ENCODE measurements around the gene PER1.

PER1 gene

GRCh38 chr17:8096541-8096940, 55.7 kb downstream of the PER1 start:
- DNase-seq (ENCODE audit: low read depth) = no peak

DNA sequence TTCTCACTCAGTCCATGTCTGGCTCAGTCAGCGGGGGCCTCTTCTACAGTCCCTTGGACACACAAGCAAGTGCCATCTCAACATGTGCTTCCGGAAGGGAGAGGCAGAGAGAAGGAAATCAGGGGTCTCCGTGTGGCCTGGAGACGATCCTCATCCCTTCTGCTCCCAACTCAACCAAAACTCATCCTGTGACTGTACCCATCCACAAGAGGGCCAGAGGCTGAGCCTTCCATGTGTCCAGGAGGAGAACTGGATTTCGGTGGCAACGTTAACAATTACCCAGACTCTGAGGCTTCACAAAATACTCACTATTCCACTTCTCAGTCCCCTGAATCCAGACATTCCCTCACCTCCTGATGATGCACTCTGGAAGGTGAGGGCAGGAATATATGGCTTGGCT, 56.8 kb downstream of the PER1 start:
- no peak for DNase-seq (ENCODE audit: low read depth)

DNA sequence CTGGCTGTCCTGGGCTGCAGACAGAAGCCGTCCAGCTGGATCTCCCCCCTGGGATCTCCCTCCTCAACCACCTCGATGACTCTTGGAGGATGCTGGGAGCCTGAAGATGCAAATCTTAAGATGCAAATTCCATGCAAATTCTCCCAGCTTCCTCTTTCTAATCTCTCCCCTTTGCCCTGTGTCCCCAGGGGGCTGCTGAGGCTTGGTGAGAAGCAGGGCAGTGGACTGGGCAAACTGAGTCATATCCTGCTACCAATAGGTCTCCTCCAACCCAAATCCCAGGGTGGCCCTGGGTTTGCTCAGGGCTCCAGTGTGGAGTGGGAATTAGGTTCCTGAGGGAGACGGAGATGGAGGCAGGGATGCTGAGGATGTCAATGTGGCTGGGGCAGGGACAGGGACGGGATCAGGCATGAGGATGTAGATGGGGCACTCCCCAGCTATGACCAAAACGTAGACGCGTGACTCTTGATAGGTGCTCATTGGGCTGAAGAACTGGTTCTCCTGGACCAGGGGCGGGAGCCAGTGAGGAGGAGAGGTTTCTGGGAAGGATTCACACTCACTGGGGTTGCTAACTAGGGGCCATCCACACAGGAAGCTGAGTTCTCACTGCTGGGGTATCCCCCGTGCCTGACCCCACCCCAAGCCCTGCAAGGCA, 61.0 kb downstream of the PER1 start:
- DNase-seq (ENCODE audit: low read depth) = no peak
